ENCODE measurements around the gene PRIM1. TPM values are rescaled to one million over a fixed set of nuclear protein-coding genes. Genes with fewer than 3 reads are reported as not detected.

PRIM1 gene
- total and polyA plus RNA-seq, 2 of the 8 experiments (the other 6 are each of a cell fraction or from before 2014, with no cell fraction given), result 52.4 to 61.9 TPM

GRCh38 chr12:56725723-56726102, 26.4 kb downstream of the PRIM1 start (continued):
- no peak for TF ChIP-seq RNF2 (IDR thresholded peaks at IDR 0.05; ENCODE audit: borderline replicate concordance, low read depth, low read length, missing control alignments, poor library complexity, severe bottlenecking)
